Stimulated activated CD8-positive, alpha-beta memory T cell treated with anti-CD3 and anti-CD28 coated beads, Interleukin-12 subunit alpha, Interleukin-12 subunit beta, amount 100 ng/mL, for 1 hour (primary cell): ENCODE results near the gene RRP15.
"Not testable (repeated sequence)": the region's sequence is repeated elsewhere in the genome, so short reads cannot be mapped to it uniquely, and the experiment has no call there.

Experiments used
- DNase-seq: peaks from one replicate; pipeline ENCODE4 v3.0.0-alpha.2; 2020; ENCODE audit warnings: low read depth

RRP15 gene

GRCh38 chr1:218297461-218297860 is 12.4 kb downstream of the RRP15 start:
- no peak for DNase-seq

GRCh38 chr1:218297867-218298266 is 12.8 kb downstream of the RRP15 start:
- no peak for DNase-seq

- DNase-seq: no peak
Measured at GRCh38 chr1:218298398-218298797, 13.3 kb downstream of the RRP15 start.

- DNase-seq: no peak
Measured at GRCh38 chr1:218299416-218299815, 14.3 kb downstream of the RRP15 start.

- DNase-seq: no peak
Measured at GRCh38 chr1:218301217-218301616, 16.1 kb downstream of the RRP15 start.

- DNase-seq: no peak
Measured at GRCh38 chr1:218302155-218302554, 17.1 kb downstream of the RRP15 start.

- no peak for DNase-seq
Measured at GRCh38 chr1:218303176-218303879, 18.2 kb downstream of the RRP15 start.

GRCh38 chr1:218304281-218305039 is 19.4 kb downstream of the RRP15 start:
- no peak for DNase-seq

GRCh38 chr1:218305472-218306064 is 20.5 kb downstream of the RRP15 start:
- no peak for DNase-seq

- DNase-seq: no peak
Measured at GRCh38 chr1:218312509-218312908, 27.4 kb downstream of the RRP15 start.

GRCh38 chr1:218314316-218314715 is 29.2 kb downstream of the RRP15 start:
- no peak for DNase-seq

- DNase-seq: no peak
Measured at GRCh38 chr1:218315638-218316037, 30.5 kb downstream of the RRP15 start.

GRCh38 chr1:218317061-218317460 is 32.0 kb downstream of the RRP15 start:
- DNase-seq: no peak

- DNase-seq: not testable (repeated sequence)
Measured at GRCh38 chr1:218320182-218320581, 35.1 kb downstream of the RRP15 start.

- DNase-seq: no peak
Measured at GRCh38 chr1:218322762-218323161, 37.7 kb downstream of the RRP15 start.

GRCh38 chr1:218323568-218324225 is 38.6 kb downstream of the RRP15 start:
- no peak for DNase-seq

GRCh38 chr1:218324226-218324580 is 39.1 kb downstream of the RRP15 start:
- DNase-seq: no peak

GRCh38 chr1:218328769-218329168 is 43.7 kb downstream of the RRP15 start:
- no peak for DNase-seq

GRCh38 chr1:218330043-218330623 is 45.0 kb downstream of the RRP15 start:
- no peak for DNase-seq

GRCh38 chr1:218332416-218332815 is 47.3 kb downstream of the RRP15 start:
- no peak for DNase-seq

- DNase-seq: no peak
Measured at GRCh38 chr1:218336328-218336727, 51.2 kb downstream of the RRP15 start.

GRCh38 chr1:218339267-218339831 is 54.3 kb downstream of the RRP15 start:
- no peak for DNase-seq
